Measurements from ENCODE around the gene FKBP1A. TPM values are rescaled to one million over a fixed set of nuclear protein-coding genes. Genes with fewer than 3 reads are reported as not detected.

FKBP1A gene
- total RNA-seq (100 to 1,000 TPM in 2 of 5 donors, 10 to 100 TPM in 3; 33.0 to 280 (median 68.3) TPM), polyA plus RNA-seq (100 to 1,000 TPM; 135 to 283 (median 195) TPM)
- long read RNA-seq, donor 1, transcript FKBP1A-204 (5 exons, 1,622 nt): major isoform, 32 of 32 reads
- long read RNA-seq, donor 1, partial matches to known transcripts: 0 of 32 reads
- long read RNA-seq, donor 1, other reads (novel, unspliced or antisense): 0 of 32 reads
- long read RNA-seq, donor 2, transcript FKBP1A-204 (5 exons, 1,622 nt): major isoform, 49 of 56 reads
- long read RNA-seq, donor 2, partial matches to known transcripts: 0 of 56 reads
- long read RNA-seq, donor 2, other reads (novel, unspliced or antisense): 0 of 56 reads
- long read RNA-seq, donor 3, transcript FKBP1A-202 (4 exons, 747 nt): minor isoform, 5 of 46 reads
- long read RNA-seq, donor 3, transcript FKBP1A-204 (5 exons, 1,622 nt): major isoform, 39 of 46 reads
- long read RNA-seq, donor 3, partial matches to known transcripts: 0 of 46 reads
- long read RNA-seq, donor 3, other reads (novel, unspliced or antisense): 0 of 46 reads
- long read RNA-seq, donor 4, transcript FKBP1A-204 (5 exons, 1,622 nt): major isoform, 6 of 6 reads
- long read RNA-seq, donor 4, partial matches to known transcripts: 0 of 6 reads
- long read RNA-seq, donor 4, other reads (novel, unspliced or antisense): 0 of 6 reads
- long read RNA-seq, donor 5, transcript FKBP1A-202 (4 exons, 747 nt): minor isoform, 6 of 84 reads
- long read RNA-seq, donor 5, transcript FKBP1A-204 (5 exons, 1,622 nt): major isoform, 60 of 84 reads
- long read RNA-seq, donor 5, partial matches to known transcripts: 6 of 84 reads
- long read RNA-seq, donor 5, other reads (novel, unspliced or antisense): 8 of 84 reads
- long read RNA-seq, donor 6, transcript FKBP1A-203 (4 exons, 976 nt): minor isoform, 5 of 214 reads
- long read RNA-seq, donor 6, transcript FKBP1A-211 (4 exons, 1,518 nt): minor isoform, 5 of 214 reads
- long read RNA-seq, donor 6, transcript FKBP1A-204 (5 exons, 1,622 nt): major isoform, 165 of 214 reads
- long read RNA-seq, donor 6, transcript FKBP1A-202 (4 exons, 747 nt): minor isoform, 17 of 214 reads
- long read RNA-seq, donor 6, partial matches to known transcripts: 12 of 214 reads
- long read RNA-seq, donor 6, other reads (novel, unspliced or antisense): 6 of 214 reads
- long read RNA-seq, donor 7, transcript FKBP1A-204 (5 exons, 1,622 nt): major isoform, 105 of 123 reads
- long read RNA-seq, donor 7, partial matches to known transcripts: 0 of 123 reads
- long read RNA-seq, donor 7, other reads (novel, unspliced or antisense): 8 of 123 reads
- long read RNA-seq, donor 8, transcript FKBP1A-204 (5 exons, 1,622 nt): major isoform, 53 of 66 reads
- long read RNA-seq, donor 8, transcript FKBP1A-202 (4 exons, 747 nt): minor isoform, 6 of 66 reads
- long read RNA-seq, donor 8, transcript FKBP1A-203 (4 exons, 976 nt): minor isoform, 5 of 66 reads
- long read RNA-seq, donor 8, partial matches to known transcripts: 0 of 66 reads
- long read RNA-seq, donor 8, other reads (novel, unspliced or antisense): 0 of 66 reads
- long read RNA-seq, donor 9, transcript FKBP1A-204 (5 exons, 1,622 nt): major isoform, 46 of 66 reads
- long read RNA-seq, donor 9, transcript FKBP1A-202 (4 exons, 747 nt): minor isoform, 9 of 66 reads
- long read RNA-seq, donor 9, partial matches to known transcripts: 6 of 66 reads
- long read RNA-seq, donor 9, other reads (novel, unspliced or antisense): 0 of 66 reads
- long read RNA-seq, donor 10, transcript FKBP1A-204 (5 exons, 1,622 nt): major isoform, 31 of 34 reads
- long read RNA-seq, donor 10, partial matches to known transcripts: 0 of 34 reads
- long read RNA-seq, donor 10, other reads (novel, unspliced or antisense): 0 of 34 reads

DNA sequence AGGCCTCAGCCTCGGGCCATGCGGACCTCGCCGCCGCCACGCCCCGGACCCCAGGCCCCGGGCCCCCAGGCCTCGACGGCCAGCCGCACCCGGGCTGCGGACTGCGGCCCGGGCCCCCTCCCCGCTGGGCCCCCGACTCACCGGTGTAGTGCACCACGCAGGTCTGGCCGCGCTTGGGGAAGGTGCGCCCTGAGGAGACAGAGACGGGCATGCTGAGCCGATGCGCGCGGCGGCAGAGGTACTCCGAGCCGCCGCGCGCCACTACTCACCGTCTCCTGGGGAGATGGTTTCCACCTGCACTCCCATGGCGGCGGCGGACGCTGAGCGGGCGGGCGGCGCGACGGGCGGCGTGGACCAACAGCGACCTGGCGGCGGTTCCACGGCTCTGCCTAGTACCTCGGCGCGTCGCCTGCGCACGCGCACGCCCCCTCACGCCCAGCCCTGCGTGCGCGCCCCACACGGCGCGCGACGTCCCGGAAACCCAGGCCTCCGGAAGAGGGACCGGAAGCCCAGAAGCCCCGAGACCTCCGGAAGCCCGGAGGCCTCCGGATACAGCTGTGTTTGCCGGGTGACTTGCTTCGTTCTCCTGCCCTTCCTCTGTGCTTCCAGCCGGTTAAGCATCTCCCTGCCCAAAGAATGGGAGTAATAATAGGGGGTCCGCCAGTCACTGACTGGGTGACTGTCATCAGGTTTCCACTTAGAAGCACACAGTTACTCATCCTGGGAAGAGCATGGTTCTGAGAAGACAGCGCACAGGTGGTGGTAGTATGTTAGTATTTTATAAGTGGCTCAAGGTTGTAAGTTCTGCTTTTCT is at the start of gene FKBP1A:
TSS of gene FKBP1A (minus strand) at position 362 of the 814 bp plus-strand sequence. CDS start at position 306, 56 bp downstream.
- peak; percentile 95 to 97 for DNase-seq
- TF ChIP-seq POLR2A (IDR thresholded peaks at IDR 0.05) (peak in 1 of 4 donors; percentile 40), EP300 (IDR thresholded peaks at IDR 0.05) (no peak), POLR2AphosphoS5 (IDR thresholded peaks at IDR 0.05) (peak; percentile 61 to 95 (median 88))
- TF ChIP-seq, protein P1, sequence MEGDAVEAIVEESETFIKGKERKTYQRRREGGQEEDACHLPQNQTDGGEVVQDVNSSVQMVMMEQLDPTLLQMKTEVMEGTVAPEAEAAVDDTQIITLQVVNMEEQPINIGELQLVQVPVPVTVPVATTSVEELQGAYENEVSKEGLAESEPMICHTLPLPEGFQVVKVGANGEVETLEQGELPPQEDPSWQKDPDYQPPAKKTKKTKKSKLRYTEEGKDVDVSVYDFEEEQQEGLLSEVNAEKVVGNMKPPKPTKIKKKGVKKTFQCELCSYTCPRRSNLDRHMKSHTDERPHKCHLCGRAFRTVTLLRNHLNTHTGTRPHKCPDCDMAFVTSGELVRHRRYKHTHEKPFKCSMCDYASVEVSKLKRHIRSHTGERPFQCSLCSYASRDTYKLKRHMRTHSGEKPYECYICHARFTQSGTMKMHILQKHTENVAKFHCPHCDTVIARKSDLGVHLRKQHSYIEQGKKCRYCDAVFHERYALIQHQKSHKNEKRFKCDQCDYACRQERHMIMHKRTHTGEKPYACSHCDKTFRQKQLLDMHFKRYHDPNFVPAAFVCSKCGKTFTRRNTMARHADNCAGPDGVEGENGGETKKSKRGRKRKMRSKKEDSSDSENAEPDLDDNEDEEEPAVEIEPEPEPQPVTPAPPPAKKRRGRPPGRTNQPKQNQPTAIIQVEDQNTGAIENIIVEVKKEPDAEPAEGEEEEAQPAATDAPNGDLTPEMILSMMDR (IDR thresholded peaks at IDR 0.05): peak in 2 of 7 experiments; percentile 8 to 39
- 1 to 2% (median 1%) methylated on average over 11 to 79 of the region's 79 CpGs for WGBS, 5 donors
- H3K4me3 ChIP-seq: peak within 1 kb of the TSS; percentile 89 to 99 (median 90)
- intact Hi-C loops (cut with DNase I; ENCODE audit: low total_unique reads): loop anchor here (10.0 kb wide), 1 partner anchor 72 kb away; the partner anchor contains the start of gene NSFL1C
- H3K4me1 ChIP-seq: peaks cover 49 to 55% (median 51%) of the 10 kb centered on the region in 4 donors
- H3K36me3 ChIP-seq: peaks cover 0 to 7% (median 0%) of the 10 kb centered on the region in 4 donors
- peak within 1 kb of the TSS; percentile 88 to 94 (median 90) for H3K27ac ChIP-seq
- H3K9me3 ChIP-seq: no peaks in the 10 kb centered on the region
- peaks cover 0 to 11% (median 0%) of the 10 kb centered on the region in 3 donors for H3K27me3 ChIP-seq

DNA sequence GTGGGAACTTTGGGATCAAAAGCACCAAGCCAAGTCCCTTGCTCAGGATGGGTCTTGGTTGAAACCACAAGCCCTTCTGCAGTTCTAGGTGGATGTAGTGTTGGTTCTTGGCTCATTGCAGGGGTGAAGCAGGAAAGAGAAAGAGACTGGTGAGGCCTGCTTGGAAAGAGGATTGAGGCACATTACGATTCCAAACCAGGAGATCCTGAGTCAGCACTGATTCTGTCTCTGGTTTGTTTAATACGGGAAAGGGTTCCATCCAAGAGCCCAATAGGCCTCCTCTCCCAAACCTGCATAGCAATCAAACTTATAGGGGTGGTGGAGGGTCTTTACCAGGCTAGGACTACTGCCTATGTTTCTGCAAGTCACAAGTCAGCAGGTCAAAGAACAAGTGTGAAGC is 49.5 kb upstream of the FKBP1A start:
- H3K4me1 ChIP-seq: peaks cover 0 to 4% (median 0%) of the 10 kb centered on the region in 4 donors
- WGBS, 5 donors: 85 to 95% (median 89%) methylated on average over 2 of the region's 2 CpGs
- no peak overlapping the region for H3K27ac ChIP-seq
- H3K27me3 ChIP-seq: no peaks in the 10 kb centered on the region
- no peaks in the 10 kb centered on the region for H3K9me3 ChIP-seq
- H3K4me3 ChIP-seq: no peak overlapping the region
- intact Hi-C loops (cut with DNase I; ENCODE audit: low total_unique reads): no loop called here
- no peak for TF ChIP-seq POLR2AphosphoS5 (IDR thresholded peaks at IDR 0.05)
- TF ChIP-seq, protein P1 (IDR thresholded peaks at IDR 0.05): no peak
- TF ChIP-seq EP300 (IDR thresholded peaks at IDR 0.05): no peak
- no peak for TF ChIP-seq POLR2A (IDR thresholded peaks at IDR 0.05)
- H3K36me3 ChIP-seq: peaks cover 53 to 83% (median 79%) of the 10 kb centered on the region in 4 donors
- DNase-seq: no peak

- H3K4me1 ChIP-seq: peaks cover 0 to 7% (median 0%) of the 10 kb centered on the region in 4 donors
- H3K27me3 ChIP-seq: no peaks in the 10 kb centered on the region
- intact Hi-C loops (cut with DNase I; ENCODE audit: low total_unique reads): no loop called here
- H3K36me3 ChIP-seq: peaks cover 44 to 72% (median 68%) of the 10 kb centered on the region in 4 donors
- no peak for DNase-seq
- 64 to 83% (median 76%) methylated on average over 3 of the region's 3 CpGs for WGBS, 5 donors
- no peaks in the 10 kb centered on the region for H3K9me3 ChIP-seq
- TF ChIP-seq, protein P1 (IDR thresholded peaks at IDR 0.05): no peak
- TF ChIP-seq EP300 (IDR thresholded peaks at IDR 0.05) (no peak), POLR2AphosphoS5 (IDR thresholded peaks at IDR 0.05) (no peak), POLR2A (IDR thresholded peaks at IDR 0.05) (no peak)
- no peak overlapping the region for H3K4me3 ChIP-seq
- H3K27ac ChIP-seq: no peak overlapping the region
Measured at GRCh38 chr20:1441133-1441532, 48.3 kb upstream of the FKBP1A start.

Data from stomach (tissue), 19 donors.